ENCODE measurements around the gene NECTIN2.
"Not testable (repeated sequence)": the region's sequence is repeated elsewhere in the genome, so short reads cannot be mapped to it uniquely, and the experiment has no call there.

NECTIN2 gene

GRCh38 chr19:44908074-44908835, 62.2 kb downstream of the NECTIN2 start:
- Histone ChIP-seq H3K4me1 (ENCODE audit: low read length) (no peaks in the 10 kb centered on the region), H3F3A (ENCODE audit: insufficient read depth, low read length) (0 out of 2 replicates have a peak, but pooled peaks cover 2% of the 10 kb centered on the region), H3K27me3 (replicated peaks; ENCODE audit: insufficient read depth, low read length) (peaks cover 56% of the 10 kb centered on the region), H2AFZ (ENCODE audit: low read length) (no peak overlapping the region), H3K9me3 (replicated peaks; ENCODE audit: insufficient read depth, low read length) (no peaks in the 10 kb centered on the region), H3K79me2 (ENCODE audit: low read length) (no peaks in the 10 kb centered on the region), H3K27ac (ENCODE audit: low read length) (no peak overlapping the region), H3K4me2 (ENCODE audit: low read depth, low read length) (no peak overlapping the region), H3K4me3 (ENCODE audit: low read length) (no peak overlapping the region), H4K20me1 (ENCODE audit: insufficient read depth, low read length) (no peaks in the 10 kb centered on the region), H3K36me3 (replicated peaks; ENCODE audit: insufficient read depth, low read length) (no peaks in the 10 kb centered on the region), H3K9ac (ENCODE audit: low read length) (no peak overlapping the region), H3K9me2 (replicated peaks; ENCODE audit: insufficient read depth, low read length) (no peaks in the 10 kb centered on the region)
- DNase-seq = no peak
- TF ChIP-seq EZH2 (optimal IDR thresholded peaks at IDR 0.05; ENCODE audit: low read depth, low read length) (no peak), EZH2phosphoT487 (IDR thresholded peaks at IDR 0.05; ENCODE audit: low read length) (no peak), CTCF (IDR thresholded peaks at IDR 0.05; ENCODE audit: low read length) (no peak)

GRCh38 chr19:44908836-44909261, 62.8 kb downstream of the NECTIN2 start:
- Histone ChIP-seq H3K36me3 (replicated peaks; ENCODE audit: insufficient read depth, low read length) (no peaks in the 10 kb centered on the region), H3K27me3 (replicated peaks; ENCODE audit: insufficient read depth, low read length) (peaks cover 56% of the 10 kb centered on the region), H3K9ac (ENCODE audit: low read length) (no peak overlapping the region), H3K9me2 (replicated peaks; ENCODE audit: insufficient read depth, low read length) (no peaks in the 10 kb centered on the region), H3K4me2 (ENCODE audit: low read depth, low read length) (no peak overlapping the region), H3K4me3 (ENCODE audit: low read length) (no peak overlapping the region), H4K20me1 (ENCODE audit: insufficient read depth, low read length) (no peaks in the 10 kb centered on the region), H3K4me1 (ENCODE audit: low read length) (no peaks in the 10 kb centered on the region), H2AFZ (ENCODE audit: low read length) (no peak overlapping the region), H3K79me2 (ENCODE audit: low read length) (no peaks in the 10 kb centered on the region), H3K9me3 (replicated peaks; ENCODE audit: insufficient read depth, low read length) (no peaks in the 10 kb centered on the region), H3K27ac (ENCODE audit: low read length) (no peak overlapping the region), H3F3A (ENCODE audit: insufficient read depth, low read length) (0 out of 2 replicates have a peak, but pooled peaks cover 2% of the 10 kb centered on the region)
- TF ChIP-seq EZH2phosphoT487 (IDR thresholded peaks at IDR 0.05; ENCODE audit: low read length) (no peak), EZH2 (optimal IDR thresholded peaks at IDR 0.05; ENCODE audit: low read depth, low read length) (no peak), CTCF (IDR thresholded peaks at IDR 0.05; ENCODE audit: low read length) (no peak)
- DNase-seq = no peak

GRCh38 chr19:44909775-44910174, 63.7 kb downstream of the NECTIN2 start:
- no peak overlapping the region for H3K9ac ChIP-seq (ENCODE audit: low read length)
- H3K4me2 ChIP-seq (ENCODE audit: low read depth, low read length) = no peak overlapping the region
- peaks cover 61% of the 10 kb centered on the region for H3K27me3 ChIP-seq (replicated peaks; ENCODE audit: insufficient read depth, low read length)
- H3K4me1 ChIP-seq (ENCODE audit: low read length) = no peaks in the 10 kb centered on the region
- H3F3A ChIP-seq (ENCODE audit: insufficient read depth, low read length) = no peaks in the 10 kb centered on the region
- no peak overlapping the region for H2AFZ ChIP-seq (ENCODE audit: low read length)
- H3K9me2 ChIP-seq (replicated peaks; ENCODE audit: insufficient read depth, low read length) = no peaks in the 10 kb centered on the region
- no peak overlapping the region for H3K27ac ChIP-seq (ENCODE audit: low read length)
- H3K9me3 ChIP-seq (replicated peaks; ENCODE audit: insufficient read depth, low read length) = no peaks in the 10 kb centered on the region
- no peak for DNase-seq
- H3K36me3 ChIP-seq (replicated peaks; ENCODE audit: insufficient read depth, low read length) = no peaks in the 10 kb centered on the region
- H3K4me3 ChIP-seq (ENCODE audit: low read length) = no peak overlapping the region
- TF ChIP-seq EZH2 (optimal IDR thresholded peaks at IDR 0.05; ENCODE audit: low read depth, low read length) = no peak
- TF ChIP-seq EZH2phosphoT487 (IDR thresholded peaks at IDR 0.05; ENCODE audit: low read length) = no peak
- no peak for TF ChIP-seq CTCF (IDR thresholded peaks at IDR 0.05; ENCODE audit: low read length)
- no peaks in the 10 kb centered on the region for H4K20me1 ChIP-seq (ENCODE audit: insufficient read depth, low read length)
- no peaks in the 10 kb centered on the region for H3K79me2 ChIP-seq (ENCODE audit: low read length)

- H3F3A ChIP-seq (ENCODE audit: insufficient read depth, low read length); H3K9me2 ChIP-seq (replicated peaks; ENCODE audit: insufficient read depth, low read length); H2AFZ ChIP-seq (ENCODE audit: low read length); H4K20me1 ChIP-seq (ENCODE audit: insufficient read depth, low read length); H3K4me3 ChIP-seq (ENCODE audit: low read length); H3K27ac ChIP-seq (ENCODE audit: low read length); H3K36me3 ChIP-seq (replicated peaks; ENCODE audit: insufficient read depth, low read length); H3K4me1 ChIP-seq (ENCODE audit: low read length); H3K79me2 ChIP-seq (ENCODE audit: low read length); H3K4me2 ChIP-seq (ENCODE audit: low read depth, low read length); H3K9me3 ChIP-seq (replicated peaks; ENCODE audit: insufficient read depth, low read length); H3K9ac ChIP-seq (ENCODE audit: low read length); DNase-seq: not testable (repeated sequence)
- peaks cover 44% of the 10 kb centered on the region for H3K27me3 ChIP-seq (replicated peaks; ENCODE audit: insufficient read depth, low read length)
Measured at GRCh38 chr19:44911896-44912295, 65.8 kb downstream of the NECTIN2 start.
